Subcutaneous preadipocyte (primary cell): ENCODE results near the gene MYB. TPM values are rescaled to one million over a fixed set of nuclear protein-coding genes. Genes with fewer than 3 reads are reported as not detected.

ENCODE experiments used
- small RNA-seq: library from RNA; depleted of rRNA; stranded (forward); fragments of <200 nt; gene quantifications from one replicate; pipeline ENCODE3, GENCODE V24; 2012
- total RNA-seq: library from RNA; depleted of rRNA; stranded (reverse); fragments of >200 nt; gene quantifications from 2 replicates; pipeline ENCODE4 v1.2.3, GENCODE V29; 2012

Gene MYB
- under 0.01 TPM in 2 replicates for total RNA-seq

DNA sequence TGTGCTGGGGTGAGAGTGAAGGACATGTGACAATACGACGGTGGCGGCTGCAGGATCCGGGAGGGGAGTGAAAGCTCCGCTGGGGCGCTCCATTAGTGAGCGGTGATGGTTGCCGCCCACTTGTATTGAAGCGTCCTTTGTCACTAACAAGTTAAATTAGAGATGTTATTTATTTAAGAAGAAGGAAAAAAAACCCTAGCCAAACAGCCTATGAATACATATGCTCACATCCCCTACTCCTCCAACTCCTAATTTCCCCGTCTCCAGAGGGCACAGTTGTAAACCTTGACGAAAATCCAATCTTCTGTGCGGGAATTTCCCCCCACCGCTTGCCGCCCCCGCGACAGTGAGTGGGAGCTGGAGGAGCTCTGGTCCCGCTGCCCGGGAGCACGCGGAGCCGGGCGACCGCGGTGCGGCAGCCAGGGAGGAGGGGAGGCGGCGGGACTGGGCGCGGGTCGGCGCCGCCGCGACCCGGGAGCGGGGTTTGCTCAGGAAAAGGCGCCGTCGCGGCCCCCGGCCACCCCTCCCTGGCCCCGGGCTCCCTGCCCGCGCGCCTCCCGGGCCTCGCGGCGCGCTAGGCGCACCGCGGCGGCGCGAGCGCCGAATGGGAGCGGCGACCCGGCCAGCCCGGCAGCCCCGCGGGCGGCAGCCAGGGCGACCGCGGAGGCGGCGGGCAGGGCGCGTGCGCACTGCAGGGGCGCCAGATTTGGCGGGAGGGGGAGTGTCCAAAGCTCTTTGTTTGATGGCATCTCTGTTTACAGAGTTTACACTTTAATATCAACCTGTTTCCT, at the start of gene MYB:
TSS of gene MYB (plus strand) at position 767 of the 791 bp plus-strand sequence. CDS start 206 bp downstream, outside the sequence.

Small RNA genes lying within 50 kb of the gene (small RNA-seq; reads per million reads assigned to genes)
- gene MIR548A2, result not detected

Other genes starting within 250 kb of the MYB start
- gene ALDH8A1, start 231.2 kb upstream of the MYB start, total RNA-seq, result 0.98 and 1.5 TPM in 2 replicates
- gene HBS1L, start 126.5 kb upstream of the MYB start, total RNA-seq, result 51.4 and 80.5 TPM in 2 replicates